A204.1 (cell line): Measurements from ENCODE around the gene SLC44A2.

Source experiments
- FAIRE-seq: peaks from 2 replicates; lab custom pipeline; 2012; peaks lifted over from hg19 to GRCh38; lab: Jason Lieb, UNC

SLC44A2 gene

GRCh38 chr19:10617409-10618121, 7.8 kb upstream of the SLC44A2 start:
- FAIRE-seq: no peak

GRCh38 chr19:10618846-10619245, 6.5 kb upstream of the SLC44A2 start:
- FAIRE-seq: no peak

DNA sequence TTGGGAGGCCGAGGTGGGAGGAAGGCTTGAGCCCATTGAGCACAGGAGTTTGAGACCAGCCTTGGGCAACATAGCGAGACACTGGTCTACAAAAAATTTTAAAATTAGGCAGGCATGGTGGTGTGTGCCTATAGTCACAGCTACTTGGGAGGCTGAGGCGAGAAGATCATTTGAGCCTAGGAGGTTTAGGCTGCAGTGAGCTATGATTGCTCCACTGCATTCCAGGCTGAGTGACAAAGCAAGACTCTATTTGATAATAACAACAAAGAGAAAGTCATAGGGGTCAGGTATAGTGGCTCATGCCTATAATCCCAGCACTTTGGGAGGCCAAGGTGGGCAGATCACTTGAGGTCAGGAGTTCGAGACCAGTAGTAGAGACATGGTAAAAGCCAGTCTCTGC, 4.6 kb upstream of the SLC44A2 start:
- FAIRE-seq: no peak

DNA sequence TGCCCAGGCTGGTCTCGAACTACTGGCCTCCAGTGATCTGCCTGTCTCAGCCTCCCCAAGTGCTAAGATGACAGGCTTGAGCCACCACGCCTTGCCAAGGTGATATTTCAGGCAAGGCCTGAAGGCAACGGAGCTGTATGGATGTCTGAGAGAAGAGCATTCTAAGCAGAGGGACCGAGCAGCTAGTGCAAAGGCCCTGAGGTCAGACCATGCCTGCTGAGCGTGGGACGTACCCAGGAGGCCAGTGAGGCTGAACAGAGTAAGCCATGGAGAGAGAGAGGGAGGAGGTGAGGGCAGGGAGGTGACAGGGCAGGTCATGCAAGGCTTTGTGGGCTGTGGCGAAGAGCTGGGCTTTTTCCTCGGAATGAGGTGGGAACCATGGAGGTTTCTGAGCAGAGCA, 3.4 kb upstream of the SLC44A2 start:
- no peak for FAIRE-seq

GRCh38 chr19:10624585-10624984, 768 bp upstream of the SLC44A2 start:
- FAIRE-seq: no peak

DNA sequence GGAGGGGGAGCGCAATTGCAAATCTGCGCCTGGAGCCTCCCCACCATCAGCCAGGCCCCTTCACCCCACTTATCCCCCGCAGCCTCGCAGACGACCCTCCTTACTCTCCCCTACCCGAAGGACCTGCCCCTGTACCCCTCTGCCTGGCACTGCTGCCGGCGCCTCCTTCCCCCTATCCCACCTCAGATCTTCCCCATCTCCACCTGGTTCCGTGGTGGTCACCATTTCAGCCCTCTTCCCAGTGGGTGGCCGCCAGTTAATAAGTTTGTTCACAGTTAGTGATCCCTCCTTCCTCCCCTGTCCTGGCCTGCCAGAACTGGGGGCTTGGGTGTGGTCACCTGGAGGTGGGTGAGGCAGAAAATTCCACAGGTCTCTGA, 397 bp downstream of the SLC44A2 start:
- FAIRE-seq: no peak

GRCh38 chr19:10631874-10632273, 6.5 kb downstream of the SLC44A2 start:
- FAIRE-seq: no peak

DNA sequence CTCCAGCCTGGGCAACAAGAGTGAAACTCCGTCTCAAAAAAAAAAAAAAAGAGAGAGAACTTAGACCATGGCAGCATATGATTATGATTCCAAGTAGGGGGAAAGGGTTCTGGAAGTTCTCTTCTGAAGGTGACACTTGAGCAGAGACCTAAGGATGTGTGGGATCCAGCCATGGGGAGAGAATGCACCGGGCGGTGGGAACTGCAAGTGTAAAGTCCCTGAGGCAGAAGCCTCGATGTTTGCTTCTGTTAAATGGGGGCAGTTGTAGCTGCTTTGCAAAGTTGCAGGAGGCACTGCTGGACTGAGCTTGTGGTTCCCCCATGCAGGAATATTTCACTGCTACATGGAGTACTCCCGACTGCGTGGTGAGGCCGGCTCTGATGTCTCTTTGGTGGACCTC, 9.1 kb downstream of the SLC44A2 start:
- FAIRE-seq: no peak

DNA sequence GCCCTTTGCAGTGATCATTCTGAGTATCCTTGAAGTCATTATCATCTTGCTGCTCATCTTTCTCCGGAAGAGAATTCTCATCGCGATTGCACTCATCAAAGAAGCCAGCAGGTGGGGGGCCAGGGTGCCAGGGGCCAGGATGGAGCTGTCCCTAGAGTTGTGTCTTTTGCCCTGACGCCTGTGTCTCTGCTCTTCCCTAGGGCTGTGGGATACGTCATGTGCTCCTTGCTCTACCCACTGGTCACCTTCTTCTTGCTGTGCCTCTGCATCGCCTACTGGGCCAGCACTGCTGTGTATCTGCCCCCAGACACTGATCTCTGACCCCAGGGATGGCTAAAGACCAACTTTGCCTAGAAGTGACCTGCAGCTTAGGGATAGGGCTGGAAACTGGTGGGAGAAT, 9.6 kb downstream of the SLC44A2 start:
- FAIRE-seq: no peak

- no peak for FAIRE-seq
Observed at GRCh38 chr19:10636304-10636972, 11.1 kb downstream of the SLC44A2 start.

- FAIRE-seq: no peak
Observed at GRCh38 chr19:10637894-10638293, 12.5 kb downstream of the SLC44A2 start.

DNA sequence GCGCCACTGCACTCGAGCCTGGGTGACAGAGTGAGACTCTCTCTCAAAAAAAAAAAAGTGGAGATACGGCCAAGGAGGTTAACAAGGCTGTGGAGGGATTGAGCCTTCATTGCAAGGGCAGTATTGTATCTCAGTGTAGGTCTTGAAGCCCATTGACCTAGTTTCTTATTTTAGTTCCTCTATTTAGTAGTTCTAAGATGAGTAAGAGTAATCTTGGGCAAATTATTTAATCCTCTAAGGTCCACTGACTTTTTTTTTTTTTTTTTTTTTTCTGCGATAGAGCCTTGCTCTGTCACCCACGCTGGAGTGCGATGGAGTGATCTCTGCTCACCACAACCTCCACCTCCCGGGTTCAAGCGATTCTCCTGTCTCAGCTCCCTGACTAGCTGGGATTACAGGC, 14.5 kb downstream of the SLC44A2 start:
- FAIRE-seq: no peak

DNA sequence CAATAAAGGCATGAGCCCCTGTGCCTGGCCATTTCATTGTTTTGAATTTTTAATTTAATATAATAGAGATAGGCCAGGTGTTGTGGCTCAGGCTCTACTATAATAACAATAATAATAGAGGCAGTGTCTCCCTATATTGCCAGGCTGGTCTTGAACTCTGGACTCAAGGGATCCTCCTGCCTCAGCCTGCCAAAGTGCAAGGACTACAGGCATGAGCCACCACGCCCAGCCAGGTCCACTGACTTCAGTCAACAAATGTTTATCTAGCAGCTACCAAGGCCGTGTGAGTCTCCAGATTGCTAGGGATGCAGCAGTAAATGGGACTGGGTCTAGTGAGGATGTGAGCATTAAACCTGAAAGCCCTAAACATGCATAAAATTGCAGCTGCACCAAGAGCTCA, 15.0 kb downstream of the SLC44A2 start:
- FAIRE-seq: no peak

GRCh38 chr19:10641248-10641647, 15.9 kb downstream of the SLC44A2 start:
- no peak for FAIRE-seq

- FAIRE-seq: no peak
Observed at GRCh38 chr19:10642473-10643171, 17.3 kb downstream of the SLC44A2 start.

- FAIRE-seq: no peak
Observed at GRCh38 chr19:10643172-10643967, 18.0 kb downstream of the SLC44A2 start.

DNA sequence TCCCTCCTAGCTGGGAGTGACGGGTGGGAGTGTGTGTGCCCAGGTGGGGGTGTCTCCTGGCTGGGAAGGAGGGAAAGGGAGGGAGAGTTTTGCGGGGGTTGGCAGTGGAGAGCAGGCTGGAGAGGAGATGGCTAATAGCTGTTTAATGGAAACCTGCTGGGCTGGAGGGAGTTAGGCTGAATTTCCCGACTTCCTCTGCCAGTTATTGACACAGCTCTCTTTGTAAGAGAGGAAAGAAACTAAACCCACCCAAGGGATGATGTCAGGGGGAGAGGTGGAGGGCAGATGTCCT, 18.6 kb downstream of the SLC44A2 start:
- no peak for FAIRE-seq

DNA sequence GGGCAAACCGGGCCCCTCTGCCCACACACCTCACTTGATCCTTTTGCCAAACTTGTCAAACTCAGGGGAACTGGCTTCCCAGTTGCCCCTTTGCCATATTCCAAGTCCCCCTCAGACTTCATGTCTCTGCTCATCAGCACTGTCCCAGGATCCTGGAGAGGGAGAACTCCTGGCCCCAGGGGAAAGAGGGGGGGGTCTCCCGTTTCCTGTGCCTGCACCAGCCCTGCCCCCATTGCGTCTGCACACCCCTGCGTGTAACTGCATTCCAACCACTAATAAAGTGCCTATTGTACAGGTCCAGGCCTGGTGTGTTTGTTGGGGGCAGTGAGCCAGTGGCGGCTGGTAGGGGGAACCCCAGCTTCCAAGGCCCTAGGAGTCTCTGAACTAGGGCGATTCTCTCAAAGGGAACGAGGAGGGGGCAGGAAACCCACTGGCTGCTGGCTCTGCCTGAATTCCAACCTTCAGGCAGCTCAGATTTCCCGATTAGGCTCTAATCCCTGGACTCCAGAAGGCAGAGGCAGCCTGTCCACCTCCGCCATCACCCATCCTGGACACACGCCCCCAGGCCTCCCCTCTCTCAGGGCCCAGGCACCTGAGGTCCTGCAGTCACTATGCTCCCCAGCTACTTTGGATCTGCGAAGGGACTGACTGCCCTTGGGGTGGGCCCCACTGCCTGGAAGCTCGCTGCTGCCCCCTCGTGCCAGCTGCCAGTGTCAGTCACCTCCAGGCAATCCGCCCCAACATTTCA, 19.1 kb downstream of the SLC44A2 start:
- peak; percentile 29 for FAIRE-seq

GRCh38 chr19:10646456-10647159, 21.3 kb downstream of the SLC44A2 start:
- no peak for FAIRE-seq

GRCh38 chr19:10648360-10648759, 23.0 kb downstream of the SLC44A2 start:
- no peak for FAIRE-seq

DNA sequence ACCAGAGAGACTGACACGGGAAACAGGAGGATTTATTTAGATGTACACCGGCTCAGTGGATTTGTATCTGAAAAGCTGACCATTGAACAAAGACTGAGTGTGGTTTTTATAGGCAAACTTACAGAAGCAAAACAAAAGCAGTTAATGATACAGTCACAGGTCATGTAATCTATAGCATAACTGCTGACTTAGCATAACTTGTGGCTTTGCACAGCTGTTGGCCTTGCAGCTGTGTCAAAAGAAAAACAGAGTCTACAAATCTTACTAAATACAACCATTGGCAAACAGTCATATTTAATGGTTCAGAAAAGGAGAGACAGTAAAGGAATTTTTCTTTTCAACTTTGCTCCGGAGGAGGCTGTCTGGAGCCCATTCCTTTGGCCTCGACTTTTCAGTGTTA, 26.5 kb downstream of the SLC44A2 start:
- FAIRE-seq: no peak

DNA sequence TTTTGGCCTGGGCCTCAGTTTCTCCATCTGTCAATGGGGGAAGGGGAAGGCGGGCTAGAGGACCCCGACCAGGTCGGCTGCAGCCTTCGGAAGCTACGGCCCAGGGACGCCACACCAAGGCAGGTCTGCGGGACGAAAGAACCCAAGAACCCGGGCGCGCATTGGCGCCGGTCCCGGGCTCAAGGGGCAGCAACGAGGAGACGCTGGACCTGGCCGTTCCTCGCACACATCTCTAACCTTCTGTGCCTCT, 28.1 kb downstream of the SLC44A2 start:
- FAIRE-seq: no peak
